ENCODE data around the gene P2RY6. TPM values are rescaled to one million over a fixed set of nuclear protein-coding genes. Genes with fewer than 3 reads are reported as not detected.
A peak's percentile ranks its signal among the peaks of the same experiment; 100 is the strongest.

The P2RY6 gene
- total and polyA plus RNA-seq, 11 donors, result 0.56 to 17.7 (median 2.0) TPM

- ATAC-seq (no peak), DNase-seq (peak in 1 of 5 donors; percentile 7)
- Histone ChIP-seq H3K27ac (no peak overlapping the region), H3K9me3 (no peaks in the 10 kb centered on the region), H3K36me3 (no peaks in the 10 kb centered on the region), H3K4me1 (peaks cover 2 to 60% (median 30%) of the 10 kb centered on the region in 12 donors), H3K27me3 (peaks cover 0 to 20% (median 0%) of the 10 kb centered on the region in 9 donors), H3K4me3 (no peak overlapping the region)
- TF ChIP-seq CTCF (IDR thresholded peaks at IDR 0.05) (no peak), POLR2A (IDR thresholded peaks at IDR 0.05) (no peak)
- 84 to 90% (median 88%) methylated on average over 3 of the region's 3 CpGs for WGBS, 4 donors
- intact Hi-C loops (cut with DNase I), result no loop called here
These were observed 4.9 kb upstream of the P2RY6 start for GRCh38 chr11:73267122-73267846.

DNA sequence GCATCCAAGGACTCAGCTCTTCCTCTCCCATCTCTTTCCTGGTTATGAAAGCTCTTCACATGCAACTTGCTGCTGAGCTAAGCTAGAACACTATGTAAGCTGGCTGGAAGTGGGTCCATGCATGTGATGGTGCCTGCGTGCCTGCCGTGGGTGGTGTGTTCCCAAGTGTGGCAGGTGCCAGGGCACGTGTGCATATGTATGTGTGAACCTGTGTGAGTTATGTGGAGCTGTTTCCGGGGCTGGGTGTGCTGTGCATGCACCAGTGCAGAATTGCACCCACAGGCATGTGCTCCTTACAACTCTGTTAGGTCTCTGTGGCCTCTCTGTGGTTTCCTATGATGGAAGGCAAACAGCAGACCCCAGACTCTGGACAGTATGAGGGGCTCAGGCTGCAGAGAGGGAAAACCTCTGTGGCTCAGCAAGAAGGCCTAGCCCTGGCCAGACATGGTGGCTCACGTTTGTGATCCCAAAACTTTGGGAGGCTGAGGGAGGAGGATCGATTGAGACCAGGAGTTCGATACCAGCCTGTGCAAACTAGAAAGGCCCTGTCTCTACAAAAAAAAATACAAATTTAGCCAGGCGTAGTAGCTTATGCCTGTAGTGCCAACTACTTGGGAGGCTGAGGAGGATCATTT is 4.1 kb upstream of the P2RY6 start:
- DNase-seq (peak in 1 of 5 donors; percentile 12), ATAC-seq (no peak)
- no peaks in the 10 kb centered on the region for H3K36me3 ChIP-seq
- TF ChIP-seq CTCF (IDR thresholded peaks at IDR 0.05), result no peak
- intact Hi-C loops (cut with DNase I), result no loop called here
- H3K9me3 ChIP-seq, result no peaks in the 10 kb centered on the region
- H3K4me3 ChIP-seq, result no peak overlapping the region
- peaks cover 2 to 65% (median 31%) of the 10 kb centered on the region in 12 donors for H3K4me1 ChIP-seq
- 91 to 96% (median 93%) methylated on average over 8 of the region's 8 CpGs for WGBS, 4 donors
- H3K27me3 ChIP-seq, result peaks cover 0 to 20% (median 0%) of the 10 kb centered on the region in 9 donors
- no peak overlapping the region for H3K27ac ChIP-seq

GRCh38 chr11:73268671-73269271 is 3.4 kb upstream of the P2RY6 start:
- Histone ChIP-seq H3K36me3 (no peaks in the 10 kb centered on the region), H3K4me1 (peaks cover 2 to 72% (median 38%) of the 10 kb centered on the region in 12 donors), H3K27me3 (peaks cover 0 to 17% (median 0%) of the 10 kb centered on the region in 9 donors), H3K4me3 (no peak overlapping the region), H3K27ac (no peak overlapping the region), H3K9me3 (no peaks in the 10 kb centered on the region)
- DNase-seq (peak in 1 of 5 donors; percentile 12), ATAC-seq (no peak)
- 81 to 86% (median 83%) methylated on average over 6 to 8 of the region's 8 CpGs for WGBS, 4 donors
- intact Hi-C loops (cut with DNase I), result no loop called here
- TF ChIP-seq POLR2A (IDR thresholded peaks at IDR 0.05), result no peak
- no peak for TF ChIP-seq CTCF (IDR thresholded peaks at IDR 0.05)

DNA sequence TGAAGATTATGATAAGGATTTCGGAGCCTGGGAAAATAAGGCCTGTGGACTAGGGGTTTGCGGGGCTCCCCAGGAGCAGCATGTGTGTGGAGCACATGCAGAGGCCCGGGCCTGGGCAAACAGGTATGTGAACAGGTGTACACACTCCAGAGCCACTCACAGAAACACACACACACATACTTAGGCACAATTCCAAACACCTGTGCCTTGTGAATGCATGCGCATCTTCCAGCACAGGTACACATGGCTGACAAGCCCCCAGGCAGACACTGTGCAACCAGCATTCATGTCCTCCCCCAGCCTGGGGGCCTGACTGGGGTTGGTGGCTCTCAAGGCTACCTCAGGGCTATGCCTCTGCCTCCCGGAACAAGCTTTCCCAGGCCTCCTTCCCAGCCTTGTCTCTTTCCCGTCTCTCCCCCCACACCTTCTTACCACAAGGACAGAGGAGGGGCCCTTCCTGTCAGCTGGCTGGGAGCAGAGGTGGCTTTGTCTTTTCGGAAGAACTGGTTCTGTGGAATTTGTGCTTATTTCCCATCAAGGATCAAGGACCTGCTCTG is 2.6 kb upstream of the P2RY6 start:
- Histone ChIP-seq H3K4me3 (no peak overlapping the region), H3K27me3 (peaks cover 0 to 9% (median 0%) of the 10 kb centered on the region in 9 donors), H3K36me3 (no peaks in the 10 kb centered on the region), H3K9me3 (no peaks in the 10 kb centered on the region), H3K4me1 (peaks cover 2 to 69% (median 40%) of the 10 kb centered on the region in 12 donors), H3K27ac (peak overlapping the region in 4 of 12 donors; percentile 6 to 38 (median 26))
- ATAC-seq (no peak), DNase-seq (peak in 1 of 5 donors; percentile 19)
- intact Hi-C loops (cut with DNase I), result loop anchor here in 1 of 10 donors (10.0 kb wide), 1 partner anchor 545 kb away; no protein-coding TSS in a partner anchor
- WGBS, 4 donors, result 77 to 82% (median 80%) methylated on average over 6 to 7 of the region's 7 CpGs
- TF ChIP-seq POLR2A (IDR thresholded peaks at IDR 0.05) (no peak), CTCF (IDR thresholded peaks at IDR 0.05) (no peak)
